ENCODE data around the gene PRELID3B.

Gene PRELID3B

GRCh38 chr20:59042151-59042795 is at the start of gene PRELID3B:
PRELID3B (minus strand) TSS chr20:59042786; CDS start chr20:59042730, 56 bp downstream.
- DNase-seq (ENCODE audit: low read depth) = peak; percentile 50

- peak; percentile 78 for DNase-seq (ENCODE audit: low read depth)
Measured at GRCh38 chr20:59087829-59088433, 45.3 kb upstream of the PRELID3B start.

DNA sequence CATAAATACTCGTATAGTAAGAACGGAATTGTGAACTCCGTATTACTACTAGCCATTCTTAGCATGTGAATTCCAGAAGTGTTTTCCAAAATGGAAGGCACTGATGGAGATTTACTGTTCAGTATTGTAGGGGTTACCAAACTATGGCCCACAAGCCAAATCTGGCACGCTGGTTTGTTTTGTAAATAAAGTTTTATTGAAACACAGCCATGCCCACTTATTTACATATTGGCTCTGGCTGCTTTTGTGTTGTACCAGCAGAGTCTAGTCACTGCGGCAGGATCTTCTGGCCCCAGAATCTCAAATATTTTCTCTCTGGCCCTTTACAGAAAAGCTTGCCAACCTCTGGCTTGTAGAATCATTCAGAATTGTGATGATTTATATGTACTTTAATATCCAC is 44.3 kb upstream of the PRELID3B start:
- DNase-seq (ENCODE audit: low read depth) = no peak

DNA sequence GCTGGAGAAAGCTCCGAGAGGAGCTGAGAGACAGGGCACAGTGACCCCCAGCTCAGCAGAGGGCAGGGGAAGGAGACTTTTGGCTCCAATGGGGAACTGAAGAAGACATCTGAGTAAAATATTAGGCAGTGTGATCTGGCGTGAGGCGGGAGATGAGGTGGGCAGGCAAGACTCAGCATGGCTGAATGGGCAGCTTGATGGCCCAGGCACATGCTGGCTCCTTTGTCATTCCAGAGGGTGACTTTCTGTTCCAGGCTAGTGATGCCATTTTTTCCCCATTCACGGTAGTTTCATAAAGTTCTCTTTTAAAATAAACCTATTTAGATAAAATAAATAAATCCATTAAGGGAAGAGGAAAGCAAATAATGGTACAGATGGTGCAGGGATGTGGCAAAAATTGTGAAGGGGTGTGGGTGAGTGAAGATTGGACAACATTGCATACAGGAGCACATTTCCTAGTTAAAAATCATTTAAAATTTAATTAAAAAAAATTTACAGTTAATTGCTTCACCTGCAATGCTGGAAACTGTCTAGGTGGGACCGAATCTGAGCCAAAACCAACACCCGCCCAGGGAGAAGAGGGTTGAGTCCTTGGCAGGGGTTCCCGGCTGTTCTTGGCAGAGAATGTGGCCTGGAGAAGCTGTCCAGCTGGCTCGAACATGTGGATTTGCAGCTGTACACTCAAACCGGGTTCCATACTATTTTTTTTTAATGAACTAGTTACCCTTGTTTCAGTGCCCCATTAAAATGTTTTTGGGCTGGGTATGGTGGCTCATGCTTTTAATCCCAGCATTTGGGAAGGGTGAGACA is 41.7 kb upstream of the PRELID3B start:
- DNase-seq (ENCODE audit: low read depth) = no peak

DNA sequence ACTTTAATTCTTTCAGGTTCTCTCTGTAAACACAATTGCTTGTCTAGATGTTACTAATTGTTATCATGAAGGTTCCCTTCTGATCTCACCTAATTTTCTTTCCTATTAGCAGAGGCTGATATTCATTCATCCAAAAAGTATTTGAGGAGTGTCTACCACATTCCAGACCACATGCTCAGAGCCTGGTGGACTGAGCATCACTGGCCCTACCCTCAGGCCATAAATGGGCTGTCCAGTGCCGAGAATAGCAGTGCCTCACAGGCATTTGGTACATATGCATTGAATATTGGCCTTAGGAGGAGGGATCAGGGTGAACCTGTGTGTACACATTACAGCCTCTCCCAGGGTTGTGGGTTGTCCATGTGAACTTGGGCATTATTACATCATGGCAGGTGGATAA is 40.4 kb upstream of the PRELID3B start:
- DNase-seq (ENCODE audit: low read depth) = peak; percentile 94

DNA sequence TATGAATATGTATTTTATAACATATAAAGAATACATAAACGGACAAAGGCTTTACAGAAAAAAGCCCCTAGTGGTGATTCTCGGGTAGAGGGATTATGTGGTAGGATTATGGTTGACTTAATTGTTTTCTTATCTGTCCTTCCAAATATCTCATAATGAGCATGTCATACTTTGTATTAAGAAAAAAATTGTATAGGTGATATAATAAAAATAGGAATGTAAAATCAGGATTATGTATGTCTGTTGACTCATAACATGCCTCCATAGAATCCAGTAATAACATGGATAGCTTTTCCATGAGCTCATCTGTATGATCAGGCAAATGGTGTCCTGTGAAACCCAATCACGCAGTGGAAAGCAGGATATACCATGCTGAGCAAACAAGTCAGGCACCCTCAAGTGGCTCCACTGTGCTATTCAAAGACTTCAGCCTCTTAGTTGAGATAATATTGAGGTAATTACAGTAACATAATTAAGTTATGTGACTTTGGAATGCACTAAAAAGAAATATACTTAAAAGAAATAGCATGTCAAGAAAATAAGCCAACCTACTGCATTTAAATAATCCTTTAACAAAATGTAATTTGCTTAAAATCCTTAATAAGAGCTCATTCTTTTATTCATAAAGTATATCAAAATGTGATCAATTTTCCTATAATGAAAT is 39.6 kb upstream of the PRELID3B start:
- DNase-seq (ENCODE audit: low read depth) = peak; percentile 95

DNA sequence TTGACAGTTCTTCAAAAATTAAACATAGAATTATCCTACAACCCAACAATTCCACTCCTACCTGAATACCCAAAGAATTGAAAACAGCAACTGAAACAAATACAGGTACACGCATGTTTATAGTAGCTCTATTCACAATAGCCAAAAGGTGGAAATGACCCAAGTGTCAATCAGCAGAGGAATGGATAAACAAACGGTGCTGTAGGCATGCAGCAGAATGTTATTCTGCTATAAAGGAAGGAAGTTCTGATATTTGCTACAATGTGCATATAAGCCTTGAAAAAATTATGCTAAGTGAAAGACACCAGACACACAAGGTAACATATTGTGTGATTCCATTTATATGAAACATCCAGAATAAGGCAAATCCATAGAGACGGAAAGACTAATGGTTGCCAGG is 38.5 kb upstream of the PRELID3B start:
- no peak for DNase-seq (ENCODE audit: low read depth)

- DNase-seq (ENCODE audit: low read depth) = peak; percentile 50
Measured at GRCh38 chr20:59078231-59078630, 35.6 kb upstream of the PRELID3B start.

- no peak for DNase-seq (ENCODE audit: low read depth)
Measured at GRCh38 chr20:59077705-59078104, 35.1 kb upstream of the PRELID3B start.

DNA sequence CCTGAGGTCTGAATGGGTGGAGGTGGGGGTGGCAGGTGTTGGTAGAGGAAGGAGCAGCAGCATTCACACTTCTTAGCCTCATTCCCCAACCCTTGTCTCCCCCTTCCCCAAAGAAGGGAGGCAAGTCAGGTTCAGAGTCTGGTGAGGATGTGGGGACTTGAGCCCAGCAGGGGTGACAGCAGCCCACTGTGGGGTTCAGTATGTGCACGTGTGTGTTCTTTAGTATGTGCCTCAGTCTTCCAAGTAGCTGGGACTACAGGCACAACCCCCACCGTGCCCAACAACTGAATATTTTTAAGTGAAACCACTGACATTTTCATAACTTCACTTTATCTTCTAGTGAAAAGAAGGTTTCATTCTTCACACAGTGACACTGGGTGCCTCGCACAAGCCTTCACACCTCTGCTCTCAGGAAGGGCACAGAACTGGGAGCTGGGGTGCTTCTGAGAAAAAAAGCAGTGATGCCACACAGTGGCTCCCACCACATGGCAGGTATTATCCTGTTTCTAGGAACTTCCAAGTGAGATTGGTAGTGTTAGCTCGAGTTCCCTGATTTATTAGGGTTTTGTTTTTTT is 33.4 kb upstream of the PRELID3B start:
- DNase-seq (ENCODE audit: low read depth) = no peak

GRCh38 chr20:59074456-59074855 is 31.9 kb upstream of the PRELID3B start:
- DNase-seq (ENCODE audit: low read depth) = peak; percentile 81

DNA sequence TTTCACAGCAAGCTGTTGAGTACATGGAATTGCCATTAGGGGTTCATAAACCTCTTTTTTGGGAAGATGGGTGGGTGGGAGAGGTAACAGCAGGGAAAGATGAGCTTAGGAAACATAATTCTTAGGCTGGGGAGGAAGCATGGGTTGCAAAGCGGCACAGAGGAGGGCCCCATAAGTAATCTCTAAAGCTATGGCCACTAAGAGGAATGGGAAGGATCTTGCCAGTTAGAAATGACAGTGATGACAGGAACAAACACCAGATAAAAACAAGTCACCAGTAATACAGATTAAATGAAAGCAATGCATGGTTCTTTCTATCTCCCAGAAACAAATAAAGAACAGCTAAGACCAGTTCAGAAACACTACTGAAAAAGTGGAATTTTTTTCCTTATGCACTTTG is 31.0 kb upstream of the PRELID3B start:
- no peak for DNase-seq (ENCODE audit: low read depth)

- DNase-seq (ENCODE audit: low read depth) = no peak
Measured at GRCh38 chr20:59071216-59071615, 28.6 kb upstream of the PRELID3B start.

DNA sequence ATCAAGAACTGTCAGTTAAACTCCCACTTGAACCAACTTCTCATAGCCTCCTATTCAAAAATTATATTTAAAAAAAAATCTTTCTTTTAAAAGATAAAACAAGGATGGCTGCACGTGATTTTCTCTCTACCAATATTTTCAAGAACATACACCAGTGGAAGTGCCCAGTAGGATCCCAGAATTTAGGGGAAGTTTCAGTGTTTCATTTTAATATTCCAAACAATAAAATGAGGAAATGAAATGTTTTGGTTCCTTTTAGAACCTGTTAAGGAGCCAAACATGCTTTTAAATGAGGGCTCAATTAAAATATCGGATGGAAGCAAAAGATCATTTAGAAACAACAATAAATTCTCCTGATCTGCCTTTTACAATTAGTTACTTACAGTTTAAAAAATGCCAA is 26.4 kb upstream of the PRELID3B start:
- DNase-seq (ENCODE audit: low read depth) = no peak

DNA sequence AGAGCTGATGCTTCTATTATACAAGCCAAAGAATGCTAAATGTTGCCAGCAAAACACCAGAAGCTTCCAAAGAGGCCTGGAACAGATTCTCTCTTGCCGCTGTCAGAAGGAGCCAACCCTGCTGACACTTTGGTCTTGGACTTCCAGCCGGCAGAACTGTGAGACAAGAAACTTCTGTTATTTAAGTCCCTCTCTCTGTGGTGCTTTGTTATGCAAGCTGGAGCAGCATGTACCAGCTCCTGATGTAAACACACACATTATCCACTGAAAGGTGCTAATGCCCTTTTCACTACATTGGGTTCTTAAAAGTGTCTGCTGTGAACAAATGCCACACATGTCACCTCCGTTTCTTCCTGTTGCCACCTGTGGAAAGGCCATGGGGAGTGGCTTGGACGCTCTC is 25.9 kb upstream of the PRELID3B start:
- DNase-seq (ENCODE audit: low read depth) = no peak

DNA sequence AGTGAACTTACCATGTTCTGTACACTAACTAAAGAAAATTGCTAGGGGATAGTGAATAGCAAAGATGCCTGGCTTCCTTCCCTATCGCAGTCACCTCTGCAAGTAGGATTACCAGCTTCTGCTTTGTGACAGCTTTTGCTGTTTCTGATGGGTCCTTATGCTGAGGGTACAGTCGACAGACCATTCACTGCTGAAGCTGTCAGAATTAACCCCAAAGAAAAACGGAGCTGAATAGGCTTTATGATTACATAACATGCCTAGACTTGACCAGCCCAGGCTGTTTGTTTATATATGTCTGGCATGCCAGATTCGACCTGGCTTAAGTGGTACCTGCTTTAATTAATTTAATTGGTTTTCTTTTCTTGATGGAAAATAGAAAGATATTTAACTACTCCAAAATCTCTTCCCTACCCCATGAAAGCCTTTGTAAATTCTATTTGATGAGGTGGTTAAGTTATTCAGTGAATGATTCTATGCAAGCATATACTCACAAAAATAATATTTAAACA is 21.7 kb upstream of the PRELID3B start:
- DNase-seq (ENCODE audit: low read depth) = no peak

GRCh38 chr20:59063358-59064213 is 21.0 kb upstream of the PRELID3B start:
- peak; percentile 87 for DNase-seq (ENCODE audit: low read depth)

DNA sequence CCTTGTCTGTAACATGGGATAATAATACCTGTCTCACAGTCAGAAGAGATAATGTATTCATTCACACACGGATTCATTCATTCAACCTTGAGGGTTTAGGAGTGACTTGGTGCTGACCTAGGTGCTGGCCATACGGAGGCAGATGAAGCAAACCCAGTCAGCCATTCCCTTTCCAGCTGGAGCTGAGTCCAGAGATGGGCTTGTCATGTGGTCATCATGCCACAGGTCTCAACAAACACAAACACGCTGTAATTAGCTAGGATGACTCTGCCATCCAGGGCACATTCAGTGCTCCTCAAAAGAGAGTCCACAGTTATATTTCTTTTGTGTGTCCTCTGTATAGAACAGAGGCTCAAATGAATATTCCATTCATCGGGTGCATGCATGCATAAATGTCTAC is 19.5 kb upstream of the PRELID3B start:
- no peak for DNase-seq (ENCODE audit: low read depth)

- peak; percentile 59 for DNase-seq (ENCODE audit: low read depth)
Measured at GRCh38 chr20:59055302-59055701, 12.7 kb upstream of the PRELID3B start.

DNA sequence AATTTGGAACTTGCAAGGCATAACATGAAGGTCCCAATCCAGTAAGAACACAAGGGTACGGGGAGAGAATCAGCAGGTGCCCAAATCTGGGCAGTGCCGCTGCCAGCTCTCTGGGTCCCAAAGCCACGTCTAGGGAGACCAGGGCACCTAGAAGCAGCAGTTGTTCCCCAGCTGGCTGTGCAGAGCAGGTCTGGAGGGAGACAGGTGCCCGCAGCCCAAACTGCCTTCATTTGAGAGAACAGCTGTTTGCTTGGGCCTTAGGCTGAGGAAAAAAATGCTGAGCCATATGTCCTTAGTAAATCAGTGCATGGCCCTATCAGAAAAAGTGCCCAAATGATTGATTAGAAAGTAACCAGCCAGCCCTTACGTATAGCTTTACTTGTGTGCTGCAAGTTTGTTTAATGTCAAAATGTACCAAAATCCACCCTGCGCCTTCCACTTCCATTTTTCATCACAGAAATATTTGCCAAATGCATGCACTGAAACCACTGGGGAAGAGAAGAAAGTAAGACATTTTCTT is 9.1 kb upstream of the PRELID3B start:
- no peak for DNase-seq (ENCODE audit: low read depth)

- DNase-seq (ENCODE audit: low read depth) = no peak
Measured at GRCh38 chr20:59050437-59050836, 7.9 kb upstream of the PRELID3B start.
